ENCODE measurements around the gene TRERF1. TPM values are rescaled to one million over a fixed set of nuclear protein-coding genes. Genes with fewer than 3 reads are reported as not detected.

The TRERF1 gene
- total and polyA plus RNA-seq, 7 donors: 0.21 to 0.99 (median 0.44) TPM

DNA sequence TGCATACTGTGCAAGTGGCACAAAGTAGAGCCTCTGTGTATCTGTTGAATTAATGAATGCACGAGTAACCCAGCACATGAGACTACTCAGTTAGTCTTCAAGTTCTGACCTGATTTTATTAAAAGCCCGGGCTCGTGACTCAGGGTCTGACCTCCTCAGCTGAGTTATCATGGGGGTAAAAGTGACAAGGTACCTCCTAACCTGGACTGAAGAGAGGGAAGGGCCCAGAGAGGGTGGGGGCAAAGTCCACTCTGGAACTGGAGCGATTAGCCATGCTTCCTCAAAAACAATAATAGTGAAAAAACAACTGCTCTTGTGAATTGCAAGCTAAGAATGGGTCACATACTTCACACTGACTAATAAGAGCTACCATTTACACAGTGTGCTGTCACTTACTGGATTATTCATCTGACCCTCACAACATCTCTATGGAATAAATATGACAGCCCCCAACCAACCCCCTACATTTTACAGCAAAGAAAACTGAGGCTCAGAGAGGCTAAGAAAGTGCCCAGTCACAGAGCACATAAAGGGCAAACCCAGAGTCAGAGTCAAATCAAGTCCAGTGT is 26.7 kb downstream of the TRERF1 start:
- Histone ChIP-seq H3K4me1 (no peaks in the 10 kb centered on the region), H3K36me3 (ENCODE audit: insufficient read depth in 1 of 2, low read depth in 1 of 2) (no peaks in the 10 kb centered on the region), H3K27ac (no peak overlapping the region), H3K9me3 (no peaks in the 10 kb centered on the region), H3K27me3 (ENCODE audit: insufficient read depth in 3 of 3, low read length in 2 of 3) (peaks cover 0 to 3% (median 0%) of the 10 kb centered on the region in 3 donors), H3K4me3 (no peak overlapping the region)
- intact Hi-C loops (cut with DNase I): no loop called here
- DNase-seq (no peak), ATAC-seq (no peak)
- WGBS, 3 donors: 70 to 77% (median 74%) methylated on average over 4 of the region's 4 CpGs
- TF ChIP-seq CTCF (IDR thresholded peaks at IDR 0.05): no peak

GRCh38 chr6:42423244-42423643 is 28.5 kb downstream of the TRERF1 start:
- DNase-seq (no peak), ATAC-seq (no peak)
- Histone ChIP-seq H3K4me3 (no peak overlapping the region), H3K9me3 (no peaks in the 10 kb centered on the region), H3K27me3 (ENCODE audit: insufficient read depth in 3 of 3, low read length in 2 of 3) (peaks cover 0 to 3% (median 0%) of the 10 kb centered on the region in 3 donors), H3K36me3 (ENCODE audit: insufficient read depth in 1 of 2, low read depth in 1 of 2) (no peaks in the 10 kb centered on the region), H3K27ac (no peak overlapping the region), H3K4me1 (no peaks in the 10 kb centered on the region)
- WGBS, 3 donors: 90 to 94% (median 94%) methylated on average over 8 of the region's 8 CpGs
- intact Hi-C loops (cut with DNase I): no loop called here
- no peak for TF ChIP-seq CTCF (IDR thresholded peaks at IDR 0.05)

DNA sequence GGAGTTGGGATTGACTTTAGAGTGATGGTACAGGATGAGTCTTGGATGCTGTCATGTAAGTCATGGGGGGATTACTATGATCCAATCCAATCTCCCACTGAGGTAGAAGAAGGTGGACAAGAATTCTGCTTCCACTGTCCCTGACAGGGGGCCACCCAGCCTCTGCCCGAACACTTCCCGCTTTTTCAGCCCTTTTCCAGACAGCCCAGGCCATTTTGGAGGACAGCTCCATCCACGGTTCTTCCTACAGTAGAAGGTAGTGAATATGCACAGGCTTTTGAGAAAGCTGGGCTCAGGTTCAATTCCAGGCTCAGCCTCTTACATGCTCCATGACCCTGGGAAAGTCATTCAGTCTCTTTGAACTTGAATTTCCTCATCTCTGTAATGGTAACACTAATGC is 31.0 kb downstream of the TRERF1 start:
- peaks cover 0 to 3% (median 0%) of the 10 kb centered on the region in 3 donors for H3K27me3 ChIP-seq (ENCODE audit: insufficient read depth in 3 of 3, low read length in 2 of 3)
- ATAC-seq: no peak
- no peaks in the 10 kb centered on the region for H3K36me3 ChIP-seq (ENCODE audit: insufficient read depth in 1 of 2, low read depth in 1 of 2)
- H3K27ac ChIP-seq: no peak overlapping the region
- TF ChIP-seq CTCF (IDR thresholded peaks at IDR 0.05): no peak
- no peak for DNase-seq
- H3K4me1 ChIP-seq: no peaks in the 10 kb centered on the region
- H3K9me3 ChIP-seq: no peaks in the 10 kb centered on the region
- no peak overlapping the region for H3K4me3 ChIP-seq
- intact Hi-C loops (cut with DNase I): no loop called here
- WGBS, 3 donors: 91 to 96% (median 96%) methylated on average over 3 of the region's 3 CpGs

- no peak for TF ChIP-seq CTCF (IDR thresholded peaks at IDR 0.05)
- H3K9me3 ChIP-seq: no peaks in the 10 kb centered on the region
- no peaks in the 10 kb centered on the region for H3K36me3 ChIP-seq (ENCODE audit: insufficient read depth in 1 of 2, low read depth in 1 of 2)
- H3K27ac ChIP-seq: no peak overlapping the region
- 81 to 83% (median 81%) methylated on average over 6 of the region's 6 CpGs for WGBS, 3 donors
- intact Hi-C loops (cut with DNase I): no loop called here
- no peak overlapping the region for H3K4me3 ChIP-seq
- ATAC-seq (no peak), DNase-seq (no peak)
- no peaks in the 10 kb centered on the region for H3K4me1 ChIP-seq
- peaks cover 0 to 3% (median 0%) of the 10 kb centered on the region in 3 donors for H3K27me3 ChIP-seq (ENCODE audit: insufficient read depth in 3 of 3, low read length in 2 of 3)
Observed at GRCh38 chr6:42419490-42420280, 32.0 kb downstream of the TRERF1 start.
